Measurements from ENCODE around the gene AGTPBP1.
"Not testable (repeated sequence)": the region's sequence is repeated elsewhere in the genome, so short reads cannot be mapped to it uniquely, and the experiment has no call there.

Gene AGTPBP1

DNA sequence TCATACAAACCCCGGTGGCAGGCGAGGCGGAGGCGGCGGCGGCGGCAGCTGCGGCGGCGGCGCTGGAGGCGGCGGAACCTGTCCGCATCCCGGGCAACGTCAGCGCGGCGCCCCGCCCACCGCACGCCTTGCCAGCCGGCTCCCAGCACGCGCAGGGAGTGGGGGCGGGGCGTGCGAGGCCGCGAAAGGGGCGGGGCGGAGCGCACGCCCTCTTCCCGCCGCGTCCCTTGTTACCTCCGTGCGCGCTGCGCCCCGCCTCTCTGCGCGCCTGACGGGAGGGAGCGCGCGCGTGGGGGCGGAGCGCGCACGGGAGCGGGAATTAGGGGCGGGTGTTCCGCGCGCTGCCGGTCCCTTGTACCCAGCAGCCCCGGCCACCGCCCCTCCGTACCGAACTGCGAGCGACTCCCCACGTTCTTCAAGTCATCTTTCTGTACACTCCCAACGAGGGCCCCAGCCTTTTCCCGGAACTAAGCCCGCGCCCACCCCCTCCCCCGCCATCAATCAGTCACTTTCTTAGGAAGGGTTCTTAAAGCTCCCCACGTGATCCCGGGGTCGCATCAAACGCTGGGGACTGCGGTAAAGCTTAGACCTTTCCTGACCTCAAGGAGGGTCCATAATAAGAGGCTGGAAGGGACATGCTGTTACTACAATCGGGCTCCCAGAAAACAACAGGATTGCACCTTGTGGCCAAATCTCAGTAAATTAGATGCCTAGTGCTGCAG lies at the start of gene AGTPBP1:
Gene AGTPBP1 (minus strand): TSS at position 80 of the 722 bp plus-strand sequence. CDS start 29,421 bp downstream, outside the sequence.
- peak; percentile 93 for DNase-seq (ENCODE audit: low spot score)

DNA sequence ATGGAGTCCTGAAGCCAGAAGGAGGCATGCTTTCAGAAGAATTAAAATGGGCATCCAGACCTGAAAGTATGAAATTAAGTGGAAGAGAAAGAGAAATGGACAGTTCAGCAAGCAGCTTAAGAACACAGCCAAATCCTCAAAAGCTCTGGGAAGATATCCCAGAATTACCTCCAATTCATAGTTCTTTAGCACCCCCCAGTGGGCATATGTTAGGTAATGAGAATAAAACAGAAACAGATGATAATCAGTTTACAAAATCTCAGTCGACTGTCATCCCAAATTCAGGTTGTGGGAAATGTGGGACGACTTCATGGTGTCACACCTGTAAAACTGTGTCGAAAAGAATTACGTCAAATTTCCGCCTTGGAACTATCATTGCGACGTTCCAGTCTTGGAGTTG lies 44.4 kb upstream of the AGTPBP1 start:
- not testable (repeated sequence) for DNase-seq (ENCODE audit: low spot score)

DNA sequence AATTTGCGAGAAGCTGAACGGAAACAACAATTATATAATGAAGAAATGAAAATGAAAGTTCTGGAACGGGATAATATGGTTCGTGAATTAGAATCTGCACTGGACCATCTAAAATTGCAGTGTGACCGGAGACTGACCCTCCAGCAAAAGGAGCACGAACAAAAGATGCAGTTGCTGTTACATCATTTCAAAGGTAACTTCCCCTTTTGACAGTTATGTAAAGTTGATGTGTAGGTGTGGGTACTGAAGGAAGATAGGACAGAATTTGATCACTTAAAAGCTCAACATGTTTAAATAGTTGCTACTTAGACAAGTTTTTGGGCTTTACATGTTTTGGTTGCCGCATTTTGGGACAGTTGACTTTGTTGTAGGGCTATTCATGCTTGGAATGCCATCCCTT lies 32.1 kb upstream of the AGTPBP1 start:
- DNase-seq (ENCODE audit: low spot score), result not testable (repeated sequence)

- not testable (repeated sequence) for DNase-seq (ENCODE audit: low spot score)
Observed at GRCh38 chr9:85761802-85762201, 20.0 kb upstream of the AGTPBP1 start.

GRCh38 chr9:85757716-85758115 lies 16.0 kb upstream of the AGTPBP1 start:
- not testable (repeated sequence) for DNase-seq (ENCODE audit: low spot score)

DNA sequence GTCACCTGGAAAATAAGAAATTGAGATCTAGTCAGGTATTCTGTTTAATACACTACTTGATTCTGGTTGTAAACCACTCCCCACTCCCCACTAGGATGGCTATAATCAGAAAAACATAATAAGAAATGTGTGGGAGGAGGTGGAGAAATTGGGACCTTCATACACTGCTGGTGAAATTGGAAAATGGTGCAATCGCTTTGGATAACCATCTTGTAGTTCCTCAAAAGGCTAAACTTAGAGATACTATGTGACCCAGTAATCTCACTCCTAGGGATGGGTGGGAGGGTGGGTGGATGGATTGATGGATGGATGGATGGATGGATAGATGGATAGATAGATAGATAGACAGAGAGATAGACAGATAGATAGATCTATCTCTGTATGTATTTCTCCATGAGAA lies 14.5 kb upstream of the AGTPBP1 start:
- not testable (repeated sequence) for DNase-seq (ENCODE audit: low spot score)

GRCh38 chr9:85746309-85746708 lies 4.6 kb upstream of the AGTPBP1 start:
- DNase-seq (ENCODE audit: low spot score), result no peak

DNA sequence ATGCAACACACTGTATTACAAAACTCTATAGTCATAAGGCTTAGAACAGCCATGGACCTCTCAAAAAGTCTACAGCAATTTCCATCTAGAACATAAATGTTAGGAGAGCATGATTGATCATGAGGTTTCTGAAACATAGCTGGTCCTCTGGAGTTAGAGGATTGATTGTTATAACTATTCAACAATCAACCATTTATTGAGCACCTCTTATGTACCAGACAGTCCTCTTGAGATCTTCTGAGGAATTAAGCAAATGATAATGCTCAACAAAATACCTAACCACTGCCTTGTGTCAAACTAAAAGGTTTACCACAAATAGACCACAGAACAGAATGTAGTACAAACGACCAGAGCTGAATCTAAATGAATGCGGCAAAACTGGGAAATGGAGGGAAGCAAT lies 3.4 kb upstream of the AGTPBP1 start:
- no peak for DNase-seq (ENCODE audit: low spot score)

DNA sequence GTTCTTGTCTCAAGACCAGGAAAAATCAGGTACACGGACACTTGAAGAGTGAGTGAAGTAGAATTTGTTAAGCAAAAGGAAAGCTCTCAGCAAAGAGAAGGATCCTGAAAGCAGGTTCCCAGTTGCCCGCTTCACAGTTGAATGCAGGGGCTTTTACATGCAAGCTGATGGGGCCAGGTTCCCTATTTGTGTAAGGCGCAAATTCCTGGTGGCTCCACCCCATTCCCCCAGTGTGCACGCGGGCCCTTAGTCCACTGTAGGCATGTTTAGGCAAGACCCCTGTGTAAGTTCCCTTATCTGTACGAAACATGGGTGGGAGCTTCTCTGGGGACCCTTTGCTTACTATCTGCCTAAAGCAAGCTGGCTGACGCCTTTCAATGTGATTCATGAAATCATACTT lies 2.7 kb upstream of the AGTPBP1 start:
- no peak for DNase-seq (ENCODE audit: low spot score)

DNA sequence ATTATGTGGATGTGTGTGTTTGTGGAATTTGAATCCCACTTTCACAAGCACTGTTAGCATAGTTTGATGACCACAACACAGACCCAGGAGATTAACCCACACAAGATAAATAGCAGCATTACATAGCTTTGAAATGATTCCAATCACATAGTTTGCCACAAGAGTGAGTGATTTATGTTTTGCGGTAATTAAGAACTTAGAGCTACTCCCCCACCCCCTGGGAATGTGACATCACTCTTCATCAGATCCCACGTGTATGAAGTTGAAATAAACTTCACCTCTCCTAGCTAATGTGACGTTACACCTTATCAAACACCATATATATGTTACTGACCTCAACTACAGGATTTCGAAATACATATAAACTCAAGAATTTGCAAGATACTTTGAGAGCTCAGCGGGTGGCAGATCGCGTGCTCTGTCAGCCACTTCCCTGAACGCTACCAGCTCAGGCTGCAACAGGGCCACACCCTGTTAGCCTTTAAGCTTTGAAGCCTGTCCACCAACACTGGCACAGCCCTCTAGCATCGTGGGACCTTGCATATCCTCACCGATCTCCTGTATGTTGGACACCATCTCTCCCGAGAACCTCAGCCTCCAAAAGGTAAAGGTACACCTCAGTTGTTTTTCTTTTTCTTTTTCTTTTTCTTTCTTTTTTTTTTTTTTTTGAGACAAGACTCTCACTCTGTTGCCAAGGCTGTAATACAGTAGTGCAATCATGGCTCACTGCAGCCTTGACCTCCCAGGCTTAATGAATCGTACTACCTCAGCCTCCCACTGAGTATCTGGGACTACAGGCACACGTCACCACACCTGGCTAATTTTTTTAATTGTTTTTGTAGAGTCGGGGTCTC lies 1.7 kb upstream of the AGTPBP1 start:
- no peak for DNase-seq (ENCODE audit: low spot score)

DNA sequence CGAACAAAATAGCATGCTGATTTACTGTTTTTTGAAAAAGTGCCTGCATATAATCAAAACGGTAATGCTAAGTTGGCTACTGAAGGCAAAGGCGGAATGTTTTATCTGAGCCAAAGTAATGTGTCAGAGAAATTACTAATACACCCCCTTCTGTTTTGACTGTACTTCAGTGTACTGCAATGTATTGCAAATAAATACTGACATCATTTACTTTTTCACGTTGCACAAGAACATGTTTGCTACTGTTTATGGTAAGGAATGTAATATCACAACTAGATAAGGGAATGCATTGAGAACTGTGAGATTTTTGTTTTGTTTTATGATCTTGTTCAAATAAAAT lies 813 bp upstream of the AGTPBP1 start:
- DNase-seq (ENCODE audit: low spot score), result no peak

- DNase-seq (ENCODE audit: low spot score), result peak; percentile 55
Observed at GRCh38 chr9:85741095-85741874, 469 bp downstream of the AGTPBP1 start.

GRCh38 chr9:85740787-85741094 lies 1.0 kb downstream of the AGTPBP1 start:
- DNase-seq (ENCODE audit: low spot score), result no peak

- no peak for DNase-seq (ENCODE audit: low spot score)
Observed at GRCh38 chr9:85738509-85738908, 3.2 kb downstream of the AGTPBP1 start.

DNA sequence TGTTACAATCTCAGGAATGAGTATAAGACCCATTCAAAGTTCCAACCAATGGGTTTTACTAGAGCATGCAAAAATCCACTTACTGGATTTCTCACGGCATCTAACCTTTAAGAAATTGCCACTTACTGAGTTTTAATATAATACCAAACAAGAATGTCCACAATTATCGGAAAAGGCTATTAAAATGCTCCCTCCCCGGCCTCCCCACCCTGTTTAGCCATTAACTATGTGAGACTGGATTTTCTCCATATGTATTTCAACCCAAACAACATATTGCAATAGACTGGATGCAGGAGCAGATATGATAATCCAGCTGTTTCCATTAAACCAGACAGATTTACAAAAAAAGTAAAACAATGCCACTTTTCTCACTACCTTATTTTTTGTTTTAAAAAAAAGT lies 4.1 kb downstream of the AGTPBP1 start:
- DNase-seq (ENCODE audit: low spot score), result no peak

DNA sequence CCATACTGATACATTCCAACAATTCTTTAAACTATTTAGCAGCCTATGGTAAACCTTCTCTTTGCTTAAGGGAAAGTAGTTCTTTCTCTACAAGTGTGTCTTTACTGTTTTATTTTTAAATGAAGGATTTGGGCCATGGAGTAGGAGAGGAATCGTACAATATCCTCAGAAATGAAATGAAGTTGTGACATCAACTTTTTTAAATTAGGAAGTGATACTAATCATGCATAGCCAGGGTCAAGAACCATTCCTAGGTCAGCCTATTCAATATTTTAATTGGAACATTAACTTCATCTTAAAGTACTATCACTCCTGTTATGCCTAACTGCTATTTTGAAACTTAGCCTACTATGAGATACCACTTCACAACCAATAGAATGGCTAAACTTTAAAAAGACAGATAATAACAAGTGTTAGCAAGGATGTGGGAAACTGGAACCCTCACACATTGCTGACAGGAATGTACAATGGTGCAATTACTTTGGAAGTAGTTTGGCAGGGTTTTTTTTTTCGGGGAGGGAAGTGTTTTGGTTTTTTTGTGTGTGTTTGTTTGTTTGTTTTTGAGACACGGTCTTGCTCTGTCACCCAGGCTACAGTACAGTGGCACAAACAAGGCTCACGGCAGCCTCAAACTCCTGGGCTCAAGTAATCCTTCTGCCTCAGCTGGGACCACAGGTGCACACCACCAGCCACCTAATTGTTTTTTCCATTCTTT lies 10.7 kb downstream of the AGTPBP1 start:
- DNase-seq (ENCODE audit: low spot score), result no peak

- no peak for DNase-seq (ENCODE audit: low spot score)
Observed at GRCh38 chr9:85729882-85730281, 11.9 kb downstream of the AGTPBP1 start.

GRCh38 chr9:85727500-85727899 lies 14.3 kb downstream of the AGTPBP1 start:
- DNase-seq (ENCODE audit: low spot score), result no peak

GRCh38 chr9:85726737-85727136 lies 15.0 kb downstream of the AGTPBP1 start:
- DNase-seq (ENCODE audit: low spot score), result no peak

- DNase-seq (ENCODE audit: low spot score), result peak; percentile 58
Observed at GRCh38 chr9:85723215-85723614, 18.5 kb downstream of the AGTPBP1 start.

DNA sequence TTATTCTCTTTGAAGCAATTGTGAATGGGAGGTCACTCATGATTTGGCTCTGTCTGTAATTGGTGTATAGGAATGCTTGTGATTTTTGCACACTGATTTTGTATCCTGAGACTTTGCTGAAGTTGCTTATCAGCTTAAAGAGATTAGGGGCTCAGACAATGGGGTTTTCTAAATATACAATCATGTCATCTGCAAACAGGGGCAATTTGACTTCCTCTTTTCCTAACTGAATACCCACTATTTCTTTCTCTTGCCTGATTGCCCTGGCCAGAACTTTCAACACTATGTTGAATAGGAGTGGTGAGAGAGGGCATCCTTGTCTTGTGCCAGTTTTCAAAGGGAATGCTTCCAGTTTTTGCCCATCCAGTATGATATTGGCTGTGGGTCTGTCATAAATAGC lies 22.3 kb downstream of the AGTPBP1 start:
- not testable (repeated sequence) for DNase-seq (ENCODE audit: low spot score)

GRCh38 chr9:85717818-85718217 lies 23.9 kb downstream of the AGTPBP1 start:
- DNase-seq (ENCODE audit: low spot score), result not testable (repeated sequence)

Data from globus pallidus (tissue), 1 donor.